Panc1 (cell line): Measurements from ENCODE around the gene BHLHE23. TPM values are rescaled to one million over a fixed set of nuclear protein-coding genes. Genes with fewer than 3 reads are reported as not detected.

Source experiments
- ATAC-seq: fragments of 200-7000 bp; cut with Tn5 transposase; 2 replicates; pipeline ENCODE4 v1.9.1; 2020; ENCODE audit warnings: mild to moderate bottlenecking, moderate library complexity
- BruUV-seq: library from RNA; stranded (reverse); fragments of 400-500 nt; replicated peaks from 2 replicates; lab custom pipeline; 2021; lab: Mats Ljungman, UMichigan
- CTCF ChIA-PET: fragments of 300-600 bp; sonication (Branson Sonifier 250); formaldehyde crosslinking; loops from one replicate; lab custom pipeline; 2022; ENCODE audit warnings: antibody characterized with exemption; lab: Charles Lee
- POLR2A ChIA-PET: fragments of 300-600 bp; sonication (Branson Sonifier 250); formaldehyde crosslinking; loops from one replicate; lab custom pipeline; 2022; ENCODE audit warnings: antibody characterized with exemption; lab: Charles Lee
- DNase-seq: peaks from one replicate; pipeline ENCODE4 v3.0.0-alpha.2; 2010; ENCODE audit warnings: low read depth, low spot score
- H3K27ac ChIP-seq: 2 replicates; pipeline ENCODE4 v1.5.1; 2011; ENCODE audit warnings: mild to moderate bottlenecking, low read length, inconsistent platforms
- H3K27me3 ChIP-seq: fragments of 200-500 bp; sonication (Bioruptor generic); 2 replicates; pipeline ENCODE4 v1.6.0; 2014; ENCODE audit warnings: low read length, inconsistent platforms; ENCODE audit not compliant: control insufficient read depth, insufficient read depth
- H3K36me3 ChIP-seq: fragments of 200-500 bp; sonication (Bioruptor generic); 2 replicates; pipeline ENCODE4 v1.5.1; 2014; ENCODE audit warnings: inconsistent platforms, mild to moderate bottlenecking, low read length, moderate library complexity; ENCODE audit not compliant: control insufficient read depth, insufficient read depth
- H3K4me1 ChIP-seq: 2 replicates; pipeline ENCODE4 v1.5.1; 2011; ENCODE audit warnings: inconsistent platforms, mild to moderate bottlenecking, low read length, moderate library complexity; ENCODE audit not compliant: control insufficient read depth, insufficient read depth
- H3K4me3 ChIP-seq, 2 experiments: 2 replicates each; pipeline ENCODE4 v1.5.1; 2011 to 2012; ENCODE audit warnings: low read depth in 2 of 2, low read length in 2 of 2, mild to moderate bottlenecking in 2 of 2, inconsistent platforms in 1 of 2, moderate library complexity in 1 of 2
- H3K9me3 ChIP-seq: fragments of 200-500 bp; sonication (Bioruptor generic); 2 replicates; pipeline ENCODE4 v1.5.1; 2014; ENCODE audit warnings: low read depth, mild to moderate bottlenecking, inconsistent platforms, low read length, moderate library complexity; ENCODE audit not compliant: control insufficient read depth, insufficient read depth
- CTCF ChIP-seq: fragments of 450-650 bp; IDR thresholded peaks from 2 replicates; pipeline ENCODE4 v1.5.1; 2017; ENCODE audit warnings: mild to moderate bottlenecking
- POLR2AphosphoS5 ChIP-seq: IDR thresholded peaks from 2 replicates; pipeline ENCODE4 v1.6.1; 2012; ENCODE audit warnings: mild to moderate bottlenecking, low read depth, low read length, moderate library complexity
- REST ChIP-seq, 2 experiments: IDR thresholded peaks; 2 replicates each; pipeline ENCODE4 v1.6.1; 2011 to 2012; ENCODE audit warnings: low read depth in 2 of 2, control low read depth in 1 of 2, low read length in 1 of 2, mild to moderate bottlenecking in 1 of 2, moderate library complexity in 1 of 2; ENCODE audit not compliant: insufficient read depth in 1 of 2
- SIN3A ChIP-seq: IDR thresholded peaks from 2 replicates; pipeline ENCODE4 v1.6.1; 2012; ENCODE audit warnings: low read depth, mild to moderate bottlenecking, low read length, moderate library complexity, borderline replicate concordance; ENCODE audit not compliant: insufficient read depth
- TCF7L2 ChIP-seq: IDR thresholded peaks from 2 replicates; pipeline ENCODE4 v1.6.1; 2011; ENCODE audit warnings: mild to moderate bottlenecking, low read depth, low read length, inconsistent platforms
- in situ Hi-C: cut with HindIII; loops from 2 replicates; pipeline ENCODE4 v1.10.0; 2016; ENCODE audit warnings: low sequenced_read_pairs, low pct_unique_long_range_greater_than_20kb
- intact Hi-C: fragments of 100-400 bp; cut with micrococcal nuclease; formaldehyde crosslinking; loops from one replicate; pipeline ENCODE4 v1.10.0; 2022; ENCODE audit not compliant: unreplicated experiment
- total RNA-seq: library from RNA; stranded (reverse); gene quantifications from one replicate; pipeline ENCODE4 v1.2.1, GENCODE V29; 2021; ENCODE audit not compliant: unreplicated experiment

Gene BHLHE23
- total RNA-seq, 1 experiment from 2014 or later, result not detected

GRCh38 chr20:63008541-63009044, 1.8 kb upstream of the BHLHE23 start:
- peaks cover 6% of the 10 kb centered on the region; the same call in 1 of the 2 replicates for H3K27me3 ChIP-seq

More at GRCh38 chr20:63008541-63009044, 1.8 kb upstream of the BHLHE23 start:
- peaks cover 6% of the 10 kb centered on the region for H3K4me1 ChIP-seq
- no TSS peak for BruUV-seq
- CTCF ChIA-PET, result interaction anchor here (1.0 to 1.6 kb wide), 2 partner anchors 36 to 70 kb away, joined by 4 to 13 read pairs; no protein-coding TSS in a partner anchor
- H3K27ac ChIP-seq, result no peak overlapping the region
- TF ChIP-seq TCF7L2 (no peak), POLR2AphosphoS5 (no peak), REST (IDR thresholded peaks at IDR 0.05; ENCODE audit: insufficient read depth in 1 of 2, low read depth in 2 of 2, low read length in 1 of 2) (no peak), SIN3A (no peak), CTCF (no peak)
- H3K36me3 ChIP-seq, result no peaks in the 10 kb centered on the region
- POLR2A ChIA-PET, result no interaction called here
- ATAC-seq (peak; percentile 41), DNase-seq (no peak)
- intact Hi-C loops, result no loop called here
- H3K4me3 ChIP-seq, result peak overlapping the region in 1 of 2 experiments; percentile 25; a peak in 1 of 4 replicates
- H3K9me3 ChIP-seq, result peaks cover 7% of the 10 kb centered on the region
- in situ Hi-C loops, result no loop called here
